ENCODE data around the gene SEPSECS.

- TF ChIP-seq CTCF (conservative IDR thresholded peaks at IDR 0.05 in 1 of 2, IDR thresholded peaks at IDR 0.05 in 1 of 2; ENCODE audit: low read depth in 1 of 2, low read length in 2 of 2): no peak
- TF ChIP-seq EZH2 (IDR thresholded peaks at IDR 0.05; ENCODE audit: low read length, missing control alignments): no peak
Measured at GRCh38 chr4:25106363-25107151, 53.7 kb downstream of the SEPSECS start.

All from fibroblast of lung (primary cell).